Measurements from ENCODE around the gene RNF123. TPM values are rescaled to one million over a fixed set of nuclear protein-coding genes. Genes with fewer than 3 reads are reported as not detected.
A peak's percentile ranks its signal among the peaks of the same experiment; 100 is the strongest.

Gene RNF123
- total RNA-seq, 1 experiment from 2014 or later = 71.9 TPM

DNA sequence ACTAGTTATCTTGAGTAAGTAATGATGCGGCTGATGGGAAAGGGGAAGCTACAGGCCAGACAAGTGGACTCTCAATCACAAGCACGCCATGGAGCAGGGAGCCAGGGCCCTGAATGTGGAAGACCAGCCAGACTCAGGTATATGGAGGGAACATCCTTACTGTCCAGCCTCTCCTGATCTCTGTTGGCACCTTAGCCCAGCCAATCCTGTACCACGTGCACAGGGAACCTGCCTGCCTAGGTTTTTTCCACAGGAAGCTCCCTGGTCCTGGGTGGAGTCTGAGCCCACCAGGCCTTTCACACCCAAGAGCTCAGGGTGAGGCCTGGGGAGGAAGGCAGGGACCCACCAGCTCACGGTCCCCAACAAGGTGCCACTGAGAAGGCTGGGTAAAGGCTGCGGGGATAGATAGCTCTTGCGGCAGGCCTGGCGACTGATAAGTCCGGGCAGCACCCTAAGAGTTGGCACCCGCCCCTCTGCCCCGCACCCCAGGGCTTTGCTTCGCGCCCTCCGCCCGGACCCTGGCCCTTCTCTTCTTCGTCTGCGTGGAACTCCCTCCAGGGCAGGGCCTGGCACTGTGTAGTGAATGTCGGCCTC is 16.1 kb upstream of the RNF123 start:
- Histone ChIP-seq H2AFZ (ENCODE audit: low read depth, low read length, poor library complexity, severe bottlenecking) (no peak overlapping the region), H3K27ac (ENCODE audit: low read depth, low read length) (peak overlapping the region; percentile 98), H3K79me2 (ENCODE audit: insufficient read depth, low read length) (peaks cover 28% of the 10 kb centered on the region), H3K4me1 (ENCODE audit: control insufficient read depth in 1 of 2, insufficient read depth in 2 of 2, low read length in 2 of 2) (peaks cover 10 to 43% of the 10 kb centered on the region in 2 experiments; a peak in 3 of 4 replicates), H3K9ac (ENCODE audit: low read length) (peak overlapping the region; percentile 99), H3K27me3 (ENCODE audit: insufficient read depth, low read length) (no peaks in the 10 kb centered on the region), H3K9me3 (ENCODE audit: control insufficient read depth in 1 of 2, insufficient read depth in 1 of 2, low read depth in 1 of 2, low read length in 2 of 2) (no peaks in the 10 kb centered on the region), H4K20me1 (ENCODE audit: insufficient read depth) (no peaks in the 10 kb centered on the region), H3K4me2 (ENCODE audit: low read length) (peak overlapping the region; percentile 99), H3K4me3 (replicated peaks in 1 of 2; ENCODE audit: low read depth in 1 of 2, low read length in 2 of 2) (peak overlapping the region; percentile 90 to 98), H3K36me3 (ENCODE audit: control insufficient read depth in 1 of 2, insufficient read depth in 2 of 2, low read length in 2 of 2) (peaks cover 16 to 27% of the 10 kb centered on the region in 2 experiments; a peak in 2 of 4 replicates), H3K9me2 (ENCODE audit: insufficient read depth) (no peaks in the 10 kb centered on the region)
- CTCF ChIA-PET = interaction anchor here (0.7 to 3.3 kb wide), 4 partner anchors 110 to 460 kb away, joined by 3 to 159 read pairs (median 9); no protein-coding TSS in a partner anchor
- POLR2A ChIA-PET = interaction anchor here (0.7 to 3.1 kb wide), 6 partner anchors 21 to 173 kb away, joined by 3 to 26 read pairs (median 4); no protein-coding TSS in a partner anchor
- BruUV-seq (replicated peaks) = TSS peak; percentile 82
- DNase-seq (ENCODE audit: low read depth, low spot score) (peak; percentile 73), ATAC-seq (peak; percentile 33)
- RAD21 ChIA-PET (ENCODE audit: low non-redundant PET in 1 of 2, low total read pairs in 2 of 2, uncharacterized antibody in 2 of 2, unreplicated experiment in 2 of 2) = interaction anchor here (0.8 to 3.6 kb wide), 3 partner anchors 133 to 136 kb away, joined by 3 to 49 read pairs (median 42); no protein-coding TSS in a partner anchor
- intact Hi-C loops (cut with micrococcal nuclease) = loop anchor here (5.0 kb wide), 1 partner anchor 201 kb away; the partner anchor contains the start of gene DAG1
- TF ChIP-seq ZFX (IDR thresholded peaks at IDR 0.05) (peak; percentile 78; the same call in 1 of the 2 replicates), EZH2 (IDR thresholded peaks at IDR 0.05) (no peak)

DNA sequence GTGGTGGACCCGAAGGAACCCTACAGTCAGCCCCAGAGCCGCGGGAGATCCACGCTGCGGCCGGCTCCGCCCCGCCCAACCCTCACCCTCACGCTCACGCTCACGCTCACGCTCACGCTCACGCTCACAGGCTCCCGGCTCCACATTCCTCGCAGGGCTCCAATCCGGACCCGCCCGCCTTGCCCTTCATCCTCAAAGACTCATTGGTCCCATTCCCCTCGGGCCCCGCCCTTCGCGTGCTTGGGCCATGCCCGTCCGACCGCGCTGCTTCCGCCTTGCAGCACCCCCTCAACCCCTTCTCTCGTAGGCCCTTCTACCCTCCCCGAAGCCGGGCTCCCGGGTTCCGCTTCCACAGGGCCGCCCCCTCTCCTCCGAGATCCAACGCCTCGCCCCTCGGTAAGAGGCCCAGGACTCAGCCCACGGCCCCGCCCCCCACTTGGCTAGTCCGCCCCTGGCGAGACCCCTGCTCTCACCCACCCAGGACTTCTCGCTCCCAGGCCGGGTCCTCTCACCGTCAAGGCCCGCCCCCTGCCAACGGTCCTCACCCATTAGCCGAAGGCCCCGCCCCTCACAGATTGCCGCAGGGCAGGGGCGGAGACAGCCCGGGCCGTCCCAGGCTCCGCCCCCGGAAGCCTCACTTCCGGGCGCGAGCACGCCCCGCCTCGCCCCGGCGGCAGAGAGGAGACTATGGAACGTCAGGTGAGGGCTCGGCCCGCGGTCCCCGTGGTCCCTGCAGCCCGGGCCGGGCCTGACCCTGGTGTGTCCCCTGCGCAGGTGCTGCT is 15.5 kb upstream of the RNF123 start, which contains the start of gene APEH:
Gene APEH, plus strand, starts transcription at position 637 of the 782 bp plus-strand sequence. Its CDS starts 51 bp downstream, at position 688.
- POLR2A ChIA-PET = interaction anchor here (1.1 to 3.1 kb wide), 2 partner anchors 126 to 134 kb away, joined by 3 to 26 read pairs; no protein-coding TSS in a partner anchor
- intact Hi-C loops (cut with micrococcal nuclease) = loop anchor here (1.0 to 5.0 kb wide), 2 partner anchors 45 to 202 kb away; partner anchors contain the start of genes AMIGO3 and DAG1
- no TSS peak for BruUV-seq (replicated peaks)
- RAD21 ChIA-PET (ENCODE audit: low non-redundant PET in 1 of 2, low total read pairs in 2 of 2, uncharacterized antibody in 2 of 2, unreplicated experiment in 2 of 2) = interaction anchor here (2.8 to 3.6 kb wide), 2 partner anchors 134 kb away, joined by 42 to 49 read pairs; no protein-coding TSS in a partner anchor
- H3K36me3 ChIP-seq (ENCODE audit: control insufficient read depth in 1 of 2, insufficient read depth in 2 of 2, low read length in 2 of 2) = peaks cover 18 to 32% of the 10 kb centered on the region in 2 experiments; a peak in 2 of 4 replicates
- no peak within 1 kb of the TSS for H2AFZ ChIP-seq (ENCODE audit: low read depth, low read length, poor library complexity, severe bottlenecking)
- ATAC-seq = peak; percentile 82
- DNase-seq (ENCODE audit: low read depth, low spot score) = peak; percentile 97
- no peaks in the 10 kb centered on the region for H4K20me1 ChIP-seq (ENCODE audit: insufficient read depth)
- H3K9ac ChIP-seq (ENCODE audit: low read length) = peak within 1 kb of the TSS; percentile 99
- H3K27me3 ChIP-seq (ENCODE audit: insufficient read depth, low read length) = no peaks in the 10 kb centered on the region
- peaks cover 10 to 36% of the 10 kb centered on the region in 2 experiments; a peak in 3 of 4 replicates for H3K4me1 ChIP-seq (ENCODE audit: control insufficient read depth in 1 of 2, insufficient read depth in 2 of 2, low read length in 2 of 2)
- H3K9me2 ChIP-seq (ENCODE audit: insufficient read depth) = no peaks in the 10 kb centered on the region
- CTCF ChIA-PET = interaction anchor here (2.8 to 3.3 kb wide), 2 partner anchors 135 to 219 kb away, joined by 15 to 159 read pairs; no protein-coding TSS in a partner anchor
- peak within 1 kb of the TSS; percentile 99 for H3K4me2 ChIP-seq (ENCODE audit: low read length)
- peak within 1 kb of the TSS; percentile 98 for H3K27ac ChIP-seq (ENCODE audit: low read depth, low read length)
- H3K4me3 ChIP-seq (replicated peaks in 1 of 2; ENCODE audit: low read depth in 1 of 2, low read length in 2 of 2) = peak within 1 kb of the TSS; percentile 90 to 98
- peaks cover 28% of the 10 kb centered on the region for H3K79me2 ChIP-seq (ENCODE audit: insufficient read depth, low read length)
- no peaks in the 10 kb centered on the region for H3K9me3 ChIP-seq (ENCODE audit: control insufficient read depth in 1 of 2, insufficient read depth in 1 of 2, low read depth in 1 of 2, low read length in 2 of 2)
- TF ChIP-seq, protein P1, sequence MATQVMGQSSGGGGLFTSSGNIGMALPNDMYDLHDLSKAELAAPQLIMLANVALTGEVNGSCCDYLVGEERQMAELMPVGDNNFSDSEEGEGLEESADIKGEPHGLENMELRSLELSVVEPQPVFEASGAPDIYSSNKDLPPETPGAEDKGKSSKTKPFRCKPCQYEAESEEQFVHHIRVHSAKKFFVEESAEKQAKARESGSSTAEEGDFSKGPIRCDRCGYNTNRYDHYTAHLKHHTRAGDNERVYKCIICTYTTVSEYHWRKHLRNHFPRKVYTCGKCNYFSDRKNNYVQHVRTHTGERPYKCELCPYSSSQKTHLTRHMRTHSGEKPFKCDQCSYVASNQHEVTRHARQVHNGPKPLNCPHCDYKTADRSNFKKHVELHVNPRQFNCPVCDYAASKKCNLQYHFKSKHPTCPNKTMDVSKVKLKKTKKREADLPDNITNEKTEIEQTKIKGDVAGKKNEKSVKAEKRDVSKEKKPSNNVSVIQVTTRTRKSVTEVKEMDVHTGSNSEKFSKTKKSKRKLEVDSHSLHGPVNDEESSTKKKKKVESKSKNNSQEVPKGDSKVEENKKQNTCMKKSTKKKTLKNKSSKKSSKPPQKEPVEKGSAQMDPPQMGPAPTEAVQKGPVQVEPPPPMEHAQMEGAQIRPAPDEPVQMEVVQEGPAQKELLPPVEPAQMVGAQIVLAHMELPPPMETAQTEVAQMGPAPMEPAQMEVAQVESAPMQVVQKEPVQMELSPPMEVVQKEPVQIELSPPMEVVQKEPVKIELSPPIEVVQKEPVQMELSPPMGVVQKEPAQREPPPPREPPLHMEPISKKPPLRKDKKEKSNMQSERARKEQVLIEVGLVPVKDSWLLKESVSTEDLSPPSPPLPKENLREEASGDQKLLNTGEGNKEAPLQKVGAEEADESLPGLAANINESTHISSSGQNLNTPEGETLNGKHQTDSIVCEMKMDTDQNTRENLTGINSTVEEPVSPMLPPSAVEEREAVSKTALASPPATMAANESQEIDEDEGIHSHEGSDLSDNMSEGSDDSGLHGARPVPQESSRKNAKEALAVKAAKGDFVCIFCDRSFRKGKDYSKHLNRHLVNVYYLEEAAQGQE (IDR thresholded peaks at IDR 0.05; ENCODE audit: low read depth) = no peak
- TF ChIP-seq, protein P2, sequence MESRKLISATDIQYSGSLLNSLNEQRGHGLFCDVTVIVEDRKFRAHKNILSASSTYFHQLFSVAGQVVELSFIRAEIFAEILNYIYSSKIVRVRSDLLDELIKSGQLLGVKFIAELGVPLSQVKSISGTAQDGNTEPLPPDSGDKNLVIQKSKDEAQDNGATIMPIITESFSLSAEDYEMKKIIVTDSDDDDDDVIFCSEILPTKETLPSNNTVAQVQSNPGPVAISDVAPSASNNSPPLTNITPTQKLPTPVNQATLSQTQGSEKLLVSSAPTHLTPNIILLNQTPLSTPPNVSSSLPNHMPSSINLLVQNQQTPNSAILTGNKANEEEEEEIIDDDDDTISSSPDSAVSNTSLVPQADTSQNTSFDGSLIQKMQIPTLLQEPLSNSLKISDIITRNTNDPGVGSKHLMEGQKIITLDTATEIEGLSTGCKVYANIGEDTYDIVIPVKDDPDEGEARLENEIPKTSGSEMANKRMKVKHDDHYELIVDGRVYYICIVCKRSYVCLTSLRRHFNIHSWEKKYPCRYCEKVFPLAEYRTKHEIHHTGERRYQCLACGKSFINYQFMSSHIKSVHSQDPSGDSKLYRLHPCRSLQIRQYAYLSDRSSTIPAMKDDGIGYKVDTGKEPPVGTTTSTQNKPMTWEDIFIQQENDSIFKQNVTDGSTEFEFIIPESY (IDR thresholded peaks at IDR 0.05; ENCODE audit: extremely low read depth, insufficient replicate concordance, low read length) = no peak
- TF ChIP-seq, protein P3, sequence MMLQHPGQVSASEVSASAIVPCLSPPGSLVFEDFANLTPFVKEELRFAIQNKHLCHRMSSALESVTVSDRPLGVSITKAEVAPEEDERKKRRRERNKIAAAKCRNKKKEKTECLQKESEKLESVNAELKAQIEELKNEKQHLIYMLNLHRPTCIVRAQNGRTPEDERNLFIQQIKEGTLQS (IDR thresholded peaks at IDR 0.05) = no peak
- TF ChIP-seq CEBPB (IDR thresholded peaks at IDR 0.05; ENCODE audit: low read depth) = no peak
- no peak for TF ChIP-seq ZNF274 (IDR thresholded peaks at IDR 0.05; ENCODE audit: low read depth, low read length)
- peak; percentile 31 for TF ChIP-seq YY1 (IDR thresholded peaks at IDR 0.05; ENCODE audit: extremely low read depth, insufficient replicate concordance, low read depth, low read length)
- no peak for TF ChIP-seq SRF (IDR thresholded peaks at IDR 0.05; ENCODE audit: low read depth)

Measured in HCT116 (cell line).